ENCODE data around the gene BMP3.
"Not testable (repeated sequence)": the region's sequence is repeated elsewhere in the genome, so short reads cannot be mapped to it uniquely, and the experiment has no call there.

BMP3 gene
- total RNA-seq: 0 reads per million in 4 experiments

- DNase-seq: no peak
These were observed at the start of gene BMP3 for GRCh38 chr4:81030061-81030980. BMP3 (plus strand) TSS chr4:81030708; CDS start chr4:81031285, 577 bp downstream.

- DNase-seq: no peak
These were observed 44.5 kb upstream of the BMP3 start for GRCh38 chr4:80986011-80986410.

- no peak for DNase-seq
These were observed 40.5 kb upstream of the BMP3 start for GRCh38 chr4:80989921-80990544.

- no peak for DNase-seq
These were observed 39.7 kb upstream of the BMP3 start for GRCh38 chr4:80990851-80991250.

- no peak for DNase-seq
These were observed 30.6 kb upstream of the BMP3 start for GRCh38 chr4:80999943-81000342.

- no peak for DNase-seq
These were observed 26.9 kb upstream of the BMP3 start for GRCh38 chr4:81003597-81004111.

- no peak for DNase-seq
These were observed 23.1 kb upstream of the BMP3 start for GRCh38 chr4:81007417-81007816.

GRCh38 chr4:81016566-81016965, 13.9 kb upstream of the BMP3 start:
- not testable (repeated sequence) for DNase-seq

- no peak for DNase-seq
These were observed 11.5 kb upstream of the BMP3 start for GRCh38 chr4:81019006-81019405.

- DNase-seq: no peak
These were observed 9.2 kb upstream of the BMP3 start for GRCh38 chr4:81021142-81021944.

GRCh38 chr4:81021981-81022380, 8.5 kb upstream of the BMP3 start:
- no peak for DNase-seq

GRCh38 chr4:81023484-81023883, 7.0 kb upstream of the BMP3 start:
- DNase-seq: no peak

GRCh38 chr4:81030981-81031791, 678 bp downstream of the BMP3 start:
- no peak for DNase-seq

GRCh38 chr4:81031796-81032551, 1.5 kb downstream of the BMP3 start:
- no peak for DNase-seq

- DNase-seq: no peak
These were observed 2.5 kb downstream of the BMP3 start for GRCh38 chr4:81032771-81033684.

- DNase-seq: no peak
These were observed 8.3 kb downstream of the BMP3 start for GRCh38 chr4:81038636-81039350.

GRCh38 chr4:81039351-81039972, 9.0 kb downstream of the BMP3 start:
- no peak for DNase-seq

- no peak for DNase-seq
These were observed 9.6 kb downstream of the BMP3 start for GRCh38 chr4:81040012-81040659.
